Right hindlimb (tissue), 1 donor: ENCODE results near the gene GIGYF2.

Experiments
- DNase-seq: peaks from one replicate; pipeline ENCODE4 v3.0.0-alpha.2; 2018

The GIGYF2 gene

DNA sequence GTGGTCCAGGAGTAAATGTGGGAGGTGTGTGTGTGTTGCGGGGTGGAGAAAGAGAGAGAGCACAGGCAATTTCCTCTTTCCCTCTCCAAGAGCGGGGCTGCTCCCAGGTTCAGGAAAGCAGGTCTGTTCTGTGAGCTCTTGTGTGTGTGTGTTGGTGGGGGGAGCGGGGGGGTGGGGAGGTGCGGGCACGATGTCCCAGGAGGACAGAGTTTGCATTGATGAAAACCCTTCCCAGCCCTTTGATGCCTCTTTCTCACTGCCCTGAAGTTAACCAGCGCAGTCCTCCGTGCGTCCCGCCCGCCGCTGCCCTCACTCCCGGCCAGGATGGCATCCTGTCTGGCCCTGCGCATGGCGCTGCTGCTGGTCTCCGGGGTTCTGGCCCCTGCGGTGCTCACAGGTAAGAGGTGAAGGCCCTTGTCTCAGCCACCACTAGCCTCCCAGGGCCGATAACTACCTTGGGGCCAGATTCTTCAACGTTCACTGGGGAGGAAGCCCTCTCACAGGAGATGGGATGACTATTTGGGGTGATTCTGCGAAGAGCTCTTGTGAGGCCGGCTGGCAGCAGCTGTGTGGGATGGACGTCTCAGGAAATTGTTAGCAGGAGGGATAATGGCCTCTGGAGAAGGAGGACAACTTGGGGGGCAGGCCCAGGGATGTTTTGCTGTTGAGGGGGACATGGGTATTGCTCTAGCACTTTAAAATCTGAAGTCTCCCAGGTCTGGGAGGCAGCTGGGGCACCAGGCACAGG lies 173.1 kb downstream of the GIGYF2 start, which contains the start of gene SNORC:
SNORC (plus strand) TSS at position 247 of the 748 bp plus-strand sequence; CDS start at position 325, 78 bp downstream.
- no peak for DNase-seq

DNA sequence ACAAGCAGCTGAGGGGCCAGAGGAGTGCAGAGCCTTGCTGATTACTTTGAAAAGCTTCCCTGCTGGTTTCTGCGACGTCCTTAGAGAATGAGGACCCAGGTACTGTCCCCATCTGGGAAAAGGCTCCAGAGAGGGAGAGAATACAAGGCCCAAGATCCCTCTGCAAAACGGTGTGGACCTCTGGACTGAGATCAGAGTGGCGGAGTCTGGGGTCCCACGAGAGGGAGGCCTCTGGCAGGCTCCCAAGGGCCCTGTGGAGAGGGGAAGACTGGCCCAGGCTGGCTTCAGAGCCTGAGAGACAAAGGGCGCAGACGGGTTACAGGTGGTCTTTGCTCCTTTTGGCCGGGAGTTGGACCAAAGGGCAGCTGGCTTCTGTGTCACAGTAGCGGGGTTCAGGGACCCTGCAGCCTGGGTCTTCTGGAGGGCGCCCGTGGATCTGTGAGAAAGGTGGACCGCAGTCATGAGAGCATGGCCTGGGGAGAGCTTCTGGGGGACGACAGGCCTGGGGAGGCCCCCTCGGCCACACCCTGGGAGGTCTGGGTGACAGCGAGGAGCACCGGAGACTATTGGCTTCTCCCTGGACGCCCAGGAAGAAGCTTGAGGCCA lies 173.7 kb downstream of the GIGYF2 start:
- DNase-seq = no peak

DNA sequence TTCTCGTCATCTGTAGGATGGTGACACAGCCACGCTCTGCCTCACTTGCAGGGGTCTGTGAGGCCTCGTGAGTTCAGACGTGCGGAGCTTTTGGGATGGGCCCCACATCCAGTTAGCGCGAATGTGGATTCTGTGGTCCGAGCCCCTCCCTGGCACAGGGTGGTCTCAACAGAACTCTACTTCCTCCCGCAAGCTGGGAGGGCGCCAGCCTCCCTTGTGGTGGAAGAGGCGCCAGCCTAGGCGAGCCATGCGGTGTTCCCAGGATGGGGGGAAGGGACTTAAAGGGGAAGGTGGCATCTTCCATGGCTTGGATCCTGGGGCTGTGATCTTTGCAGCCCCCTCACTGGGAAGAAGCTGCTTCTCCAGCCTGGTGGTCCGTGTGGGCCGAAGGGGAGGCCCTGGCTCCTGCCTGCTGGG lies 174.3 kb downstream of the GIGYF2 start:
- DNase-seq = no peak

DNA sequence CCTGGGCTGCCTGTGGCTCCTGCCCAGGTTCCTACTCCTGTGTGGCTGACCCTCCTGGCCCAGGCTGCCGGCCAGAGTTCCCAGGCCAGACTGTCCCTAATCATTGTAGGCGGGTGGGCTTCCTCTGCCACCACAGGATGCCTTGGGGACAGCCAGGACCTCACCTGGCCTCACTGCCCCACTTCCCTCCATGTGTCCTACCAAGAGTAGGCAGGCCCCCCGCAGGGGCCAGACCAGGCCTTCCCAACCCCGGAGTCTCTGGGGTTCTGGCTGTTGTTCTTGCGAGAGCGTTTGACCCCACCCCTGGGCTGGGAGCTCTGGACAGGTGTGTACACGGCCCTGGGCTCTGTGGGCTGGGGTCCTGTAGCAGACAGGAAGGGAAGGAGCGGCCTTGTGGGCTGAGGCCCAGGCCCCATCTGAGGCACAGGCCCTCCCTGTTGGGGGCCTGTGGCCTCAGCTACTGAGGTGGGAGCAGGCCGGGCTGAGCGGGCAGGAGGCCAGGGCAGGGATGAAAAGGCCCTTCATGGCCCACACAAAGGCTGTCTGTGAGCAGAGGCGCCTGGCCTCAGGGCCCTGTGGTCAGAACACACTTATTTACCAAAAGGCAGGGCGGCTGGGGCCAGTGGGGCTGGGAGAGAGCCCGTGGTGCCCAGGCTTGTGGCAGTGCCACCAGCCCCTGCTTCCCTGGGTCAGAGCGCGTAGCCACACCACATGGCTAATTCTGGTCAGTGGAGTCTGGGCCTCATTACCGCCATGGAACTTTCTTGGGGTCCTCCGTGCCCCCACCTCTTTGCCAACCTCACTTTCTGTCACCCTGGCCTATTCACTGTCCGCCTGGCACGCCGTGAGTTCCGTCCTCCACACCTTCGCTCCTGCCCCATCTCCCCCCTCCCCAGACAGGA lies 175.0 kb downstream of the GIGYF2 start:
- peak; percentile 60 for DNase-seq

DNA sequence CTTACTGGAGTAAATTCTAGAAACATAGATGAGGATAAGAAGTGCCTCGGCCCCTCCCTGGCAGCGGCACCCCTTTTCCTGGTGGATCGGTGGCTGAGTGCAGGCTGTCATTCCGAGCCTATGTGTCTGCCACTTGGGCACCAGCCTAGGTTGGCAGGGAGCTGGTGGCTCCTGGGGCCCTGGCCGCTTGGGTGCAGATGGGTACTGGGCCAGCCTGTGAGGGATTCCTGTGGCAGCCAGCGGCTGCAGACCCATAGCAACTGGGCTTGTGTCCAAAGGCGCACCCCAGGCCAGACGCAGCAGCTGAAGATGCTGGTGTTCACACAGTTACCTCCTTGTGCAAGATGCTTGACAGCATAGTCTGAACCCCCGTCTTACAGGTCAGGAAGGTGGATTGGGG lies 175.7 kb downstream of the GIGYF2 start:
- DNase-seq = no peak

DNA sequence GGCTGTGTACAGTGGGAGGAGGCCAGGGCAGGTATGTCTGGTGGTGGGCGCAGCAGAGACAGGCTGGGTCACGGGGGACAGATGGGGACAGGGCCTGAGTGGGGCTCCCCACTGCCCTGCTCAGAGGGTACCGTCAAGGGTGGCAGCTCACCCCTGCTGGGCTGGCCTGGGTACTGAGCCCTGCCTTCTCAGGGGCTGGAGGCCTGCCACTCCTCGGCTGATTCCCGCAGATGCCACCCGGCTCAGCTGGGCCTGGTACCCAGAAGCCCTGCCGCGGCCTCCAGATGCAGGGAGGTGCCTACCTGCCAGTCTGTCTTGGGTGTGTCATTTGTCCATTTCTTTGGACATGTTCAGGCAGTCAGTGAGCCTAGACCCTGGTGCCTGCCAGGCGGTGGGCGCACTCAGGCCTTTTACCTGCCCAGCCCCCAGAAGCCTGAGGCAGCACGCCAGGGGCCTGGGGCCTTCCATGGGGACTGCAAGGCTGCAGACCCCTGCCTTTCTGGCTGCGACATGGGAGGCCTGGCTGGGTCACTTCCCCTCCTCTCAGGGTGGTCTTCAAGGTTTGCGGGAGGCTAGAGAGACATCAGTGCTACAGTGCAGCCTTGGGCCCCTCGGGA lies 176.3 kb downstream of the GIGYF2 start:
- no peak for DNase-seq

DNA sequence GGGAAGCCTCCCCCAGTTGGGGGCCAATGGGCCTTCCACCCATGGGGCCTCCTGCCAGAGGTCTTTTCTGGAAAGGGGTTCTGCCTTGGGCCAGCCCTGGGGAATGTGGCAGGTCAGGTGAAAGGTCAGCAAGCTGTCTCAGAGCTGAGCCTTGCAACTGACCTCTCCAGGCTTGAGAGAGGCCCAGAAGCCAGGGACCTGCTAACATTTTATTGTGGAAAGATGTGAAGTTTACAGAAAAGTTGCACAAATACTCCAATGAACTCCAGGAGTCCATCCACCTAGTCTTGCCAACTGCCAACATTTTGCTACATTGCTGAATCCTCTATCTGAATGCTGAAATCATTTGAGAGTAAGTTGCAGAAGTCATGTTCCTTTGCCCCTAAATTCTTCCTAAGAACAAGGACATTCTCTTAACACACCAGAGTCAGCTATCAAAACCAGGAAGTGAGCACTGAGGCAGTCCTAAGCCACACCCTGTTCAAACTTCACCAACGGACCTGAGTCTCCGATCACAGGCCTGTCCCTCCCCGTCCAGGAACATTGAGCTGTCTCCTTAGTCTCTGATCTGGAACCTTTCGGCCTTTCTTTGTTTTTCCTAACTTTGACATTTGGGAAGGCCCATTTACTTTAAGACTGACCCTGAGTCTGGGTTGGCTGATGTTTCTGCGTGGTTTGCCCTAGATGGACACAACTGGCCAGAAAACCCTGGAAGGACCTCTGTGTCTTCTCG lies 176.9 kb downstream of the GIGYF2 start:
- no peak for DNase-seq

DNA sequence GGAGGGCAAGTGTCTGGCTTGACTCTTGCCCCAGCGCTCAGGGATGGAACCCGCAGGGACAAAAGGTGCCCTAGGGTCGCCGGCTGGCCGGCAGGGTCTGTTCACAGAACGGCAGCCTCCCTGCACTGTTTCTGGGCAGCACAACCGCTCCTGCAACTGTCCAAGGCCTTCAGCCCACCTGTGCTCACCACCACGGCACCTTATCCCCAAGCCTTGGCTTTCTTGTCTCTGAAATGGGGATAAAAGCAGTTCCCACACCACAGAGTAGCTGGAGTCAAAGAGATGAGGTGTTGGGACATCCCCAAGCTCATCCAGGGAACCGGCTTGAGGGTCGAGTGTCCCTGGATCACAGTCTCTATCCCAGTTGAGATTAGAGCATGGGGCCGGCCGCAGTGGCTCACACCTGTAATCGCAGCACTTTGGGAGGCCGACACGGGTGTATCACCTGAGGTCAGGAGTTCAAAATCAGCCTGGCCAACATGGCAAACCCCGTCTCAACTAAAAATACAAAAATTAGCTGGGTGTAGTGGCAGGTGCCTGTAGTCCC lies 177.6 kb downstream of the GIGYF2 start:
- no peak for DNase-seq

DNA sequence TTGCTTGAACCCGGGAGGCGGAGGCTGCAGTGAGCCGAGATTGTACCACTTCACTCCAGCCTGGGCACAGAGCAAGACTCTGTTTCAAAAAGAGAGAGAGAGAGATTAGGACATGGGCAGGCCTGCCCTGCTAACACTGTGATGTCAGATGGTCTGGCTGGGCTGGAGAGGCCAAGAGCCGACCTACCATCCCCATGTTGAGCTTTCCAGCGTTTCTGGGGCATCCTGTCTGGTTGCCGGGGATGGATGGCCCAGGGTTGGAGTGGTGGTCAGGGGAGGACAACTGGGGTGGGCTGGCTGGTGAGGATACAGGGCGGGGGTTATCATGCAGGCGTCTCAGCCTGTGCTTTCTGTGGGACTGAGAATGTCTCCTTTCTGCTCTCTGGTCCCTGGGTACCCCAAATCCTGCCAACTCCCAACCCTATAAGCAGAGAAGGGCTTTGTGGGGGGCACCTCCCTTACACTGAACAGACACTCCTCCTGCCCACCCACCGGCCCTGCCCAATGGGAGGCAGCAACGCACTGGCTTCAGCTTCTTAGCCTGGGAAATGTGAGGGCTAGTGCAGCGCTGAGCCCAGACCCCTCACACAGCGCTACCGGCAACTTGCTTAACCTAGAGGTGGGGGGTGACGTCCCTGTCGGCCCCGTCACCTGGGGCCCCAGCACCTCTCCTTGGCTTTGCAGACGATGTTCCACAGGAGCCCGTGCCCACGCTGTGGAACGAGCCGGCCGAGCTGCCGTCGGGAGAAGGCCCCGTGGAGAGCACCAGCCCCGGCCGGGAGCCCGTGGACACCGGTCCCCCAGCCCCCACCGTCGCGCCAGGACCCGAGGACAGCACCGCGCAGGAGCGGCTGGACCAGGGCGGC lies 178.4 kb downstream of the GIGYF2 start:
- DNase-seq = no peak

DNA sequence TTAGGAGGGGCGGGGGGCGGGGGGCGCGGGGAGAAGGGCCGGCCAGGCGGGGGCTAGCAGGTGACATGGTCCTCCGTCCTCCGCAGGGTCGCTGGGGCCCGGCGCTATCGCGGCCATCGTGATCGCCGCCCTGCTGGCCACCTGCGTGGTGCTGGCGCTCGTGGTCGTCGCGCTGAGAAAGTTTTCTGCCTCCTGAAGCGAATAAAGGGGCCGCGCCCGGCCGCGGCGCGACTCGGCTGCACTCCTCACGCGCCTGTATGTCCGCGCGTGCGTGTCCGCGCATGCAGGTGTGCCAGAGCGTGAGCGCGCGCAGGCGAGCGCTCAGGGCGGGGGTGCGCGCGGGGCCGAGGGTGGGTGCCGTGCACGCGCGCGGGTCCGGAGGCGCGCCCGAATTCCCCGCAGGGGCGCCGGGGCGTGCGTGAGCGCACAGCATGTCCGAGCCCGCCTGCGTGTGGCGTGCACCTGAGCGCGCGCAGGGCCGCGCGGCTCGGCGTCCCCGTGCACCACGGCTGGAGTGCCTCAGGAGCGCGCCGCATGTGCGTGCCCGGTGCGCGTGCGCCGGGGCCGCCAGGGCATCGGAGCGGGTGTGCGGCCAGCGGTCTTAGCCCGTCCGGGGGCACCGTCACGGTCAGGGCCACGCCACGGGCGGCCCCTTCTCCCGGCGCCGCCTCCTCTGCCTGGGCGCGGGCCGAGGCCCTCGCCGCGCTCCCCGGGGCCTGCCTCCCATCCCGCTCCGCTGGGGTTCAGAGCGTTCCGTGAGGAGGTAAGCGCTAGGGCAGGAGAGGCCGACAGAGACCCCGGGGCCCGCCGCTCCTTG lies 179.2 kb downstream of the GIGYF2 start:
- DNase-seq = no peak

DNA sequence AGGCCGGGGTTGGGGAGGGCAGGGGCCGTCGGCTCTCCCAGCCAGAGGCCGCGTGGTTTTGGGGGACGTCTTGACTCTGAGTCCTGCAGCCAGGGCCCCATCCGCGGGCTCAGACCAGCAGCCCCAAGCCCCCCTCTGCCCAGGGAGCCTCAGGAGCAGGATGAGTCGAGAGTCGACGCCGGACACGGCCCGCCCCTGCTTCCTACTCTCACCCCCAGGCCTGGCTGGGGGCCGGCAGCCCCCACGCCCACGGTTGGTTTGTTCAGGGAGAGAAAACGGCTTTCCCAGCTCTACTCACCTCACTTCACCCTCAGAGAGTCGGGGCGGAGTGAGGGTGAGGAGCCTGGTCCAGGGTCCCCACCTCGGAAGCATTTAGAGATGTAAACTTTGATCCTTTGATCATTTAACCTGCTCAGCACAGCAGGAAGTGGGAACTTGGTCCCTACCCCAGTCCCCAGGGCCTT lies 179.9 kb downstream of the GIGYF2 start:
- no peak for DNase-seq

DNA sequence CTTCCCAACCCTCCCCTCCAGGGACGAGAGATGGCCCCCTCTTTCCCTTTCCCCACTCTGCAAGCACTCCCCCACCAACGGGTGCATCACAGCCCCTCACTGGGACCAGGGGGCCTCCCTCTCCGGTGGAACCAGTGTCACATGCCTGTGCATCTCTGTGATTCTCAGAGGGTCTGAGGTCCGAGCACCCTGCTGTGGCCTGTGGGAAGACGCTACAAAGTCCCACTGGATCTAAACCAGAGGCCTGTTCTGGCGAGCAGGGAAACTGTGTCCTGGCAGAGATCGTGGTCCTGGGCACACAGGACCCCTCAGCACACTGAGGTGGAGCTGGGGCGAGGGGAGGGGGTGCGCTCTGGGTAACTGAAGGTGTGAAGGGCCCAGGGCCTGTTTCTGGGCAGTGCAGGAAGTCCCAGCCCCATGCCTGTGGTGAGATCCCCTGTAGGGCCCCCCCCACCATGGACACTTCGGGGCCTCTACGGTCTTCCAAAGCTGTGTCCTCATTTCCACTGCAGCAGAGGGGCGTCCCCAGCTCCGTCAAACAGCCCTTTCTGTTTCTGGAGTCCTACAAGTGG lies 180.9 kb downstream of the GIGYF2 start:
- DNase-seq = no peak

DNA sequence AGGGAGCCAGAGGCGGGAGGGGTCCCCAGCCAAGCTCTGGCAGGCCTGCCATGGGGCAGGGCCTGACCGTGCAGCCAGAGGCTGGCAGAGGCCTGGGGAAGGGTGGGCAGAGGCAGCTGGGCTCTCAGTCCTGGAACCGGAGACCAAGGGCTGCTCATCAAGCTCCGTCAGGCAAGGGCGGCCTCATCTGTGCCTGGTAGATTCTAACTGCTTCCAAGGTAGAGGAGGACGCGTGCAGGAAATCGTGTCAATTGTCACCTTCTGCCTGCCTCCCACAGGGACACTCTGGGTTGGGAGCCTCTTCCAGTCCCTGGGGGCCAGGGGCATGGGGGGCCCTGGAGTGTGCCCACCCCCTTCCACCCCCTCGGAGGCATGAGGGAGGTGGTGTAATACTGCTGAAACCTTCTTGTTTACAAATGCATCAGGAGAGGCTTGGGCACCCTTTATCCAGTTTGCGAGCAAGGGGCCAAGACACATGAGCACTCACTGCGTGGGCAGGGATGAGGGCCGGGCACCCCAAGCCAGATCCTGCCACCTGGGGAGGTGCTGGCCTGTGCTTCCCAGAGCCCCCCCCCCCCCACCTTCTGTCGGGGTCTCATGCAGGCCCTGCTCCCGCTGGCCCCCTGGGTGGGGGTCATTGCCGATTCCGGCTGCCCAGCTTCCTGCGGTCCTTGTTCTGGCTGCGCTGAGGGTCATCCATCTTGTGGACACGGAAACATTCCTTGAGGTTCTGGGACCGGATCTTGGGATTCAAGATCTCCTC lies 181.9 kb downstream of the GIGYF2 start:
- no peak for DNase-seq

DNA sequence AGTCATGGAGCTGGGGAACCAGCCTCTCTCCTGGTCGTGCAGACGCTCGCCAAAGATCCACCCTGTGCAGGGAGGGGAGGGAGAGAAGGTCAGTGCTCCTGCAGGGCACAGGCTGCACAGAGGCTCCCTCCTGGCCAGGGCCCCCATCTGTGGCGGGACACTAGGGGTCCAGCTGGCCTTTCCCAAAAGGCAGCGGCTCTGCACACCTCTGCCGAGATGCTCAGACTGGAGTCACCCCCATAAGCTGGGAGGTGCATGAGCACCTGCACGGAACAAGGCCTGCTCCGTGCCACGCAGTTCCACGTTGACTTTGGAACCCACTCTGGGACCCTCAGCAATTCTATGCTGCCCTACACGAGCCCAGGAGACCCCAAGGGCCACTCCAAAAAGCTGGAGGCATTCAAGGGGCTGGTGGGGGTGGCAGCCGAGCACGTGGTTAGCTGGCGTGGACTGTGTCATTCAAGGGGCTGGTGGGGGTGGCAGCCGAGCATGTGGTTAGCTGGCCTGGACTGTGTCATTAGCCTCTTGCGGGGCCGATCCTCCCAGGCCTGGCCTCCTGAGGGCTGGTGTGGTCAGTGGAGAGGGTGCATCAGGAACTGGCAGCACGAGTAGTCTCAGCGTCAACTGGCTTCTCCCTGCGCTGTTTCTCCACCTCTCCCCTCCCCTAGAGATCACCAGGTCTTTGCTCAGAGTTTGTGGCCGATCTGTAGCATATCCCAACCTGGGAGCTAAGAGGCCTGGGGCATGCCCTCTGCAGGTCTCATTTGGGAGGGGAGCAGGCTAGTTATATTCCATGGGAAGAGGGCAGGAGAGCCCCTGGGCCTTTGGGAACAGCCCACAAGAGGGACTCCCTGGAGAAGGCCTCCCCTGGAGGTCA lies 182.7 kb downstream of the GIGYF2 start:
- no peak for DNase-seq

DNA sequence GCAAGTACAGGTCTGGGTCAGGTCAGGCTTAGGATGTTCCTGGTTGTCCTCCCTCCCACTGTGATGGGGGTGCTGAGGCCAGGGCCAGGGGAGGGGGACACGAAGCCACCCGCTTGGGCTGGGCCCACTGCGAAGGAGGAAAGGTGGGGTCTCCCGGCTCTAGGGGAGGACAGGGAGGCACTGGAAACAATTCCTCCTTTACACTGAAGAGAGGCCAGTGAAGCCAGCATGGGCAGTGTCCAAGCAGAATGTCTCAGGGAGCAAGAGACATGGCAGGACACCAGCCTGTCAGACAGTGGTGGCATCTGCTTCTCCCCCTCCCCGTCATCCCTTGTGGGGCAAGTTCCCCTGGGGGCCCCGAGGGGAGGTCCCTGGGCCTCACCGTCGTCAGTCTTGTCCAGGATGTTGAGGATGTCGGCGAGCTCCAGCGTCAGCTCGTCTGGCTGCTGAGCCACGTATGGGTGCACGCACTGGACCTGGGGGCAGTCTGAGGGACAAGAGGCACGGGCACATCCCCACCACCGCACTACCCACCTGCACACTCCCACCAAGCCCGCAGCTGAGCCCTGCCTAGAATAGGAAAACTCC lies 183.7 kb downstream of the GIGYF2 start:
- no peak for DNase-seq

DNA sequence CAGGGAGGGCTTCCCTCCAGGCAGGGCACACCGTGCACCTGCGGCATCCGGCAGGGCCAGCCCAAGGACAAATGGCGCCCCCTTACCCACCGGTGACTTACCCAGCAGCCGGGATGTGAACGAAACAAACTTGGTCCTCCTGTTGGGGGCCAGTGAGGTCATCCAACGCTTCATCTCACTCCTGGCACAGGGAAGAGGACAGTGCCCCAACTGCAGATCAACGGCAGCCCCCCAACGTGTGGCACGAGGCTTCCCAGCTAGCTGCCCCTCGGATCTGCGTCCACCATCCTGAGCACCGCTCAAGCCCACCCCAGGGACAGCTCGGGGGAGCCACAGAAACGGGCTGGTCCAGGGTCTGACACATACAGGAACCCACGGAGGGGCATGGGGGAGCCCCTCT lies 185.0 kb downstream of the GIGYF2 start:
- DNase-seq = no peak

DNA sequence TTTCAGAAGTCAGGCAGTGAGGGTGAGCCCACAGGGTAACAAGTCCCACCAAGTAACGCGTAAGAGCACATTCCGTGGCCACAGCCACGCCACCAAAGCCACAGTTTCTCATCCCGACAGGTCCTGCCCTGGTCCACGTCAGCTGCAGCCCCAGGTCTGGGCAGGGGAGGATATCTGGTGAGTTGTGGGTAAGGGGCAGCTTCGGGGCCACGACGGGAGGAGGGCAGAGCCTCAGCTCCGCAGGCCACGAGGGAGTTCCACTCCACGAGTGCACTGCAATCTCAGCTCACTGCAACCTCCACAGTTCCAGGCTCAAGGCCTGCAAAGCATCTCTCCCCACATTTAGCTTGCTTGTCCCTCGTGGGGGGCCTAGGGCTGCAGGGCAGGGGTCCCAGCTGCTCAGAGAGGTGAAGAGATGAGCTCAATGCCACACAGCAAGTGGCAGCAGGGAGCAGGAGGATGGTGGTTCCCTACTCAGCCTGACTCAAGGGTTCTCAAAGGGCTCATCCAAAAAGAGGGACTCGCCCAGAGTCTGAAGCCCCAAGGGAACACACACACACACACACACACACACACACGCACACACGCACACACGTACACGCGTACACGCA lies 185.5 kb downstream of the GIGYF2 start:
- DNase-seq = peak; percentile 15
